ENCODE data around the gene OLFML1.

The OLFML1 gene

DNA sequence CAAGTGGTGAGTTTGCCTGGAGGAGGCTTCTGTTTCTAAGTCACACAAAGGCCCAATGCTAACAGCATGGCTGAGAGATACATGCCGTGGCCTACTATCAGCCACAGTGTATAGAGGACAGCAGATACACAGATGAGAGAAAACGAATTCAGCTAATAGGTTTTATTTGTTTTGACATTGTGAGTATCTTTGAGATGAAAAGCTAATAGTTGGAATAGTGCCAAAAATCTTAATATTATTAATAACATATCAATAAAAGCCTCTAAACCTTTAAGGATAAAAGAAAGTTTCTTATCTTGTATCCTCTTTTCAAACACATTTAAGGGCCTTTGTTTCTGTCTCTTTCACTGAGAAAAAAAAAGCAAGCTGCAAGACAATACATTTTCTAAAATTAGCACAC, 30.5 kb upstream of the OLFML1 start:
- Mint-ChIP-seq H3K27me3 (peaks cover 1% of the 10 kb centered on the region), H3K27ac (no peak overlapping the region), H3K9me3 (ENCODE audit: low read depth) (no peaks in the 10 kb centered on the region), H3K4me3 (no peak overlapping the region), H3K4me1 (ENCODE audit: low read depth) (no peaks in the 10 kb centered on the region), H3K36me3 (peaks cover 10% of the 10 kb centered on the region)

DNA sequence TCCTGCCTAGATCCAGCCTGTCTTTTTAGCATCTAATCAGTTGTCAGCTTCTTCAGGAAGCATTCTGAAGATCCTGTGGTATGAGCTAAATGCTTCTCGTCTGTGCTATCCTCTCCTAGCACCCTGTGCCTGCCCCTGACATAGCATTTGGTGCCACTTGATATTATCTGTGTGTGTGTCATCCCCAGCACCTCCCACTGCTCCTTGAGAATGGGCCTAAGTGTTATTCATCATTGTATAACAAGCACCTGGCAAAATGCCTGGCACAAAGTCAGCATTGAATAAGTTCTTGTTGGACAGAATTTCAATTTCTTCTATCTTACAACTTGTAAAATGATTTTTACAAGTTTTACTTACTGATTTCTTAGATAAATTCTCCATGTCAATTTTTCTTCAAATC, 28.1 kb upstream of the OLFML1 start:
- Mint-ChIP-seq H3K27ac (no peak overlapping the region), H3K4me3 (no peak overlapping the region), H3K9me3 (ENCODE audit: low read depth) (no peaks in the 10 kb centered on the region), H3K36me3 (peaks cover 10% of the 10 kb centered on the region), H3K27me3 (peaks cover 1% of the 10 kb centered on the region), H3K4me1 (ENCODE audit: low read depth) (peaks cover 1% of the 10 kb centered on the region)

DNA sequence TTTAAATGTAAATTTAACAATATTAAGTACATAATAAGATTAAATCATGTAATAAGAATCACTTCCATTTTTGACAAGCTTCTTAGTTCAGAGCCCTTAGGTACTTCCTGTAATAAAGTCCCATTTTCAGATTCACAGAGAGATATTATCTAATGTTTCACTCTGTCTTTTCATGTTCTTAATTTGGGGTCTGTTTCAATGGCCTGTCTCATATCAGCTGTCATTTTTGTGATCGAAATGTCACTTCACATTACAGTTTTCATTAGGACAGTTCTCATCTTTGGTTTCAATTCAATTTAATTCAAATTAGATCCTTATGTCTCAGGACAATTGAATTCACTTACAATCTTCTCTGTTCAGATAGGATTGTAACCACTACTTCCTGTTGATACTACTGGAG, 22.6 kb upstream of the OLFML1 start:
- Mint-ChIP-seq H3K27ac (no peak overlapping the region), H3K4me3 (no peak overlapping the region), H3K9me3 (ENCODE audit: low read depth) (no peaks in the 10 kb centered on the region), H3K27me3 (peaks cover 1% of the 10 kb centered on the region), H3K4me1 (ENCODE audit: low read depth) (peaks cover 13% of the 10 kb centered on the region), H3K36me3 (peaks cover 10% of the 10 kb centered on the region)

DNA sequence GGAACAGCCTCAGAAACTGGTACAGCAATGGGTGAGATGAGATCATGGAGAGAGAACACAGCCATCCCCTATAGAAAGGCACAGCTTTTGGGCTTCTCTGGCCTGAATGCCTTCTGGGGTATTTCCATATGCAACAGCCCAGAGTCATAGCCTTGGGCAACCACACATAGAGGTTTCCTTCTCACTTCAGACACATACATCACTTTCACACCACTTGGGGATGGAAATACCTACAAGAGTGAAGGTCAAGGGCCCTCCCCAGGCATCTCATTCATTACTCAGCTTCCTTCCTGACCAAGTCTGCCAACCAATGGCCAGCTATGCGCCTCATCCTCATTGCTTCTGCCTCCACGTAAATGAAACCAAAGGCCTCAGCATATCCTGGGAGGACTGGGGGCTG, 17.7 kb upstream of the OLFML1 start:
- Mint-ChIP-seq H3K27ac (no peak overlapping the region), H3K9me3 (ENCODE audit: low read depth) (no peaks in the 10 kb centered on the region), H3K36me3 (peaks cover 9% of the 10 kb centered on the region), H3K27me3 (no peaks in the 10 kb centered on the region), H3K4me1 (ENCODE audit: low read depth) (peaks cover 9% of the 10 kb centered on the region), H3K4me3 (no peak overlapping the region)

DNA sequence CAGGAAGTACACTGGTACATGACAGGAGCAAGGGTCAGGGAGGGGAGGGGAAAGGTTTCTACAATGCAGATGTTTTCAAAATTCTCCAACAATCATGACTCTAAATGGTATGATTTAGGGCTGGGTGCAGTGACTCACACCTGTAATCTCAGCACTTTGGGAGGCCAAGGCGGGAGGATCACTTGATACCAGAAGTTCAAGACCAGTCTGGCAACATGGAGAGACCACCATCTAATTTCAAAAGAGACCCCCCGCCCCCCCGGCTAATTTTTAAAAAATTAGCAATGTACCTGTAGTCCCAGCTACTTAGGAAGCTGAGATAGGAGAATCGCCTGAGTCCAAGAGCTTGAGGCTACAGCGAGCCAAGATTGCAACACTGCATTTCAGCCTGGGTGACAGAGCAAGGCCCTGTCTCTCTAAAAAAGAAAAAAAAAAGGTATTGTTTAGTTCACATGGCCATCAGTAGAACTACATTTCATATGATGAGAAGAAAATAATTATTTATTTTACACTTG, 15.9 kb upstream of the OLFML1 start:
- Mint-ChIP-seq H3K36me3 (peaks cover 9% of the 10 kb centered on the region), H3K27me3 (no peaks in the 10 kb centered on the region), H3K27ac (no peak overlapping the region), H3K9me3 (ENCODE audit: low read depth) (no peaks in the 10 kb centered on the region), H3K4me1 (ENCODE audit: low read depth) (no peaks in the 10 kb centered on the region), H3K4me3 (no peak overlapping the region)

DNA sequence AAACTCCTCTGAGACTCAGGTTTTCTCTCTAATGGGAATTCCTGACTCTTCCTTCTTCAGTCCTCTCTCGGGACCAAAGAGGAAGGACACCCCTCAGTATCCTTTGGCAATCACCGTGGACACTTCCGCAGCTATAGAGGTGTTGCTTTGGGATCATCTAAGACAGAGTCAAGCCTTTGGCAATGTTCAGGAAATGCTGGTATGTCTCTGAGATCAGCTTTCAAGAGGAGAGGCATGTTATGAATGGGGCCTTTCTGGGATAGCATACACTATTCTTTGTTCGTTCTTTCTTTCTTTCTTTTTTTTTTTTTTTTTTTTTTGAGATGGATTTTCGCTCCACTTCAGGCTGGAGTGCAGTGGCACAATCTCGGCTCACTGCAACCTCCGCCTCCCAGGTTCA, 14.2 kb upstream of the OLFML1 start:
- H3K27ac Mint-ChIP-seq, result no peak overlapping the region
- H3K4me3 Mint-ChIP-seq, result no peak overlapping the region

DNA sequence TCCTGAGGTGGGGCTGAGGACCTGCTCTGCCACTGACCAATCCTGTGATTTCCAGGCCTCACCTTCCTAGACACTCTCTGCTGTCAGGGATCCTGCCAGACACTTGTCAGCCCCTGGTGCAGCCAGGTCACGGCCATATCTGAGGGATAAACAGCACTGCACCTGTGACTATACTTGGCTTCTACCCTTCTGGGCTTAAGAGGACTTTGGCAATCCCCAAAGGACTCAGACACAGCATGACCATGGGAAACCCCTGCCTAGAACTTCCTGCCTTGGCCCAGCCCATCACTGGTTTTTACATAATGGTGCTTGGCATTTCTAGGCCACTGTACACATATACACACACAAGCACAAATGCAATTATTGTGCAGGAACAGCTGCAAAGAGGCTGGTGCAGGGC, 11.6 kb upstream of the OLFML1 start:
- no peak overlapping the region for H3K4me3 Mint-ChIP-seq

More for the DNA sequence above, 14.2 kb upstream of the OLFML1 start:
- Mint-ChIP-seq H3K36me3 (peaks cover 7% of the 10 kb centered on the region), H3K4me1 (ENCODE audit: low read depth) (peaks cover 2% of the 10 kb centered on the region), H3K9me3 (ENCODE audit: low read depth) (no peaks in the 10 kb centered on the region), H3K27me3 (no peaks in the 10 kb centered on the region)

DNA sequence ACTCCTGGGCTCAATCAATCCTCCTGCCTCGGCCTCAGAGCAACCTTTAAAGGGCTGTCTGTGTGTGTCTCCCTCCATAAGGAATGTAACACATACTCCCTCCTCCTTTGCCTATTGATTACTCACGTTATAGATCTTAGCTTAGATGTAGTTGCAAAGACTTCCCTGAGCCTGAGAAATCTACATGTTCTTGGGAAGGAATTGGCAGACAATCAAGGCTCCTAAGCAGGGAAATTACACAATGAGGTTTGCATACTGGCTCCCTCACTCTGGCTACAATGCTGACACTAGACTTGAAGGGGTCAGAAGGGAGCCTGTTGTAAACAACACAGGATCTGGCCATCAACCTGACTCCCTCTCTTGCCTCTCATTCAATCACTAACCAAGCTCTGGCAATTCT, 5.2 kb upstream of the OLFML1 start:
- H3K4me1 Mint-ChIP-seq (ENCODE audit: low read depth), result peaks cover 2% of the 10 kb centered on the region
- no peaks in the 10 kb centered on the region for H3K36me3 Mint-ChIP-seq
- H3K4me3 Mint-ChIP-seq, result no peak overlapping the region
- no peak overlapping the region for H3K27ac Mint-ChIP-seq
- H3K9me3 Mint-ChIP-seq (ENCODE audit: low read depth), result no peaks in the 10 kb centered on the region
- no peaks in the 10 kb centered on the region for H3K27me3 Mint-ChIP-seq

More for the DNA sequence above, 11.6 kb upstream of the OLFML1 start:
- Mint-ChIP-seq H3K9me3 (ENCODE audit: low read depth) (no peaks in the 10 kb centered on the region), H3K27me3 (no peaks in the 10 kb centered on the region), H3K36me3 (peaks cover 3% of the 10 kb centered on the region), H3K4me1 (ENCODE audit: low read depth) (peaks cover 2% of the 10 kb centered on the region), H3K27ac (no peak overlapping the region)

DNA sequence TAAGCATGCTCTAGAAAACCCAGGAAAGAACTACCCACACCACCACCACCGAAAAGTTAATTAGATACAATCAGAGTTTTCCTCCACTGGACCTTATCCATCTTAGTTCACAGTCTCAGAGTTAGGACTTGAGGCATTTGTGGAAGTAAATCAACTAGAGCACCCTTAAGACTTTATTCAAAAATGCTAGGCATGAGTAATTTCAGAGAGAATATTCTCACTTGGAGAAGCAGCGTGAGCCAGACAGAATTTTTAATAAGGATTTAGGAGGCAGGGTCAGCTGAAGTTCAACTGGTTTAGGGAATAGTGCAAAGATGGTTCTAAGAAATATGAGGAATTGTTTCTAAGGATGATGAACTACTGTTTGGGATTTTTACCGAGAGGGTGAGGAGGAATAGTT, 1.2 kb upstream of the OLFML1 start:
- Mint-ChIP-seq H3K9me3 (ENCODE audit: low read depth) (no peaks in the 10 kb centered on the region), H3K36me3 (no peaks in the 10 kb centered on the region), H3K4me3 (no peak overlapping the region), H3K27ac (no peak overlapping the region), H3K4me1 (ENCODE audit: low read depth) (no peaks in the 10 kb centered on the region), H3K27me3 (no peaks in the 10 kb centered on the region)

DNA sequence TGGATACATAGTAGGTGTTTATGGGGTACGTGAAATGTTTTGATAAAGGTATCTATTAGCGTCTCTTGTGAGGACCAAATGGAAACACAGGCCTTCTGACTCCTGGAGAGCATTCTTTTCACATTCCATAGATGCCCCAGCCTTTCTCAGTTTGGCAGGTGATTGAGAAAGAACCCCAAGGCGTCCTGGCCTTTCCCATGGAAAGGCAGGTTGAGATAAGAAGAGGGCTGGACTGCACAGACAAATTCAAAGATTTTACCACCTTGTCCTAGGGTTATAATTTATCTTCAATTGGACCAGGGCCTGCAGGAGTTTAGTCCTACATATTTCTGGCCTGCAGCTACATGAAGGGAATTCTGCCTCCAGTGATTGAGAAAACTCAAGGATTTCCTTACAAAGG, 661 bp upstream of the OLFML1 start:
- Mint-ChIP-seq H3K9me3 (ENCODE audit: low read depth) (no peaks in the 10 kb centered on the region), H3K4me1 (ENCODE audit: low read depth) (no peaks in the 10 kb centered on the region), H3K36me3 (peaks cover 2% of the 10 kb centered on the region), H3K27ac (no peak overlapping the region), H3K27me3 (no peaks in the 10 kb centered on the region), H3K4me3 (no peak overlapping the region)

DNA sequence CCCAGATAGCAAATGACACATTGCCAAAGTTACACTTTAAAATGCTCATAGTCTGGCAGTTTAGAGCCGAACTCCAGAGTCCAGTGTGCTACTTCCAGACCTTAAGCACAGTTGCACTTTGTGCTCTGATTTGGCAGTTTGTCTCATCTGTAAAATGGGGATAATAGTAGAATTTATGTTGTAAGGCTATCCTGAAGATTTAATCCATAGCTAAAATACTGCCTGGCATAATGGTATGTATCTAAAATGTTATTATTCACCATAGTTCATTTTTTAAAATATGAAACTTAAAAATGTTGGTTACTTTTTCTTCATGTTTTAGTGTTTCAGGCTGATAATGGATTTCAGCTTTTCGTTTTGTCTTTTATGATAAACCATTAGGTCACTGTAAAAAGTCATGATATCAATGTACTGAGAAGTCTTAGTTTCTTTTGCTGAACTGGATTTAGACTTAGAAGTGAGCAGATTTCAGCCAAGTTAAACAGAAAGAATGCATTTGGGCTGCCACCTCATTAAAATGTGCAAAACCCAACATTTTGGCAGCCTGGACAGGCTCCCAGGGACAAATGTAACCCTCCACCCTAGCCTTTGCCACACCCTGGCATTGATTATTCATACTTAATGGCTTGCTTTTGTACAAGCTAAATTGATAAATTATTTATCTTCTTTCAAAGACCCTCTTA, 933 bp downstream of the OLFML1 start:
- Mint-ChIP-seq H3K9me3 (ENCODE audit: low read depth) (no peaks in the 10 kb centered on the region), H3K27me3 (no peaks in the 10 kb centered on the region), H3K4me1 (ENCODE audit: low read depth) (no peaks in the 10 kb centered on the region), H3K27ac (no peak overlapping the region), H3K4me3 (no peak overlapping the region), H3K36me3 (peaks cover 2% of the 10 kb centered on the region)

DNA sequence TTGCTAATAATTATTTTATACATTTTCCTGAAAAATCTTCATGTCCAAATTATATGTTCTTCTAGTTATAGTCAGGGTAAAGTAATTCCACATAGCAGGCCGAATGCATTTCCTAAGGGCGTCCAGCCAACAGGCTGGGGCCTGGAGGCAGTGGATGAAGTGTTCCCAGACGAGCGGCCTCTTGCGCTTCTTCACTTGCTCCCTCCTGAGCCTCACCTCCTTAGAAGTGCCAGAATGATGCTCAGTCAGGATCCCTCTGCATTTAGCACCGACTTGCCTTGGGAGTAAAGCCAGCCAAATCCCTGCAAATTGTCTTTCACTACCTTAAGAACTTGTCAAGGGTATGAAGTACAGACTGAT, 1.5 kb downstream of the OLFML1 start:
- Mint-ChIP-seq H3K27me3 (no peaks in the 10 kb centered on the region), H3K4me1 (ENCODE audit: low read depth) (no peaks in the 10 kb centered on the region), H3K9me3 (ENCODE audit: low read depth) (no peaks in the 10 kb centered on the region), H3K27ac (no peak overlapping the region), H3K36me3 (peaks cover 2% of the 10 kb centered on the region), H3K4me3 (no peak overlapping the region)

DNA sequence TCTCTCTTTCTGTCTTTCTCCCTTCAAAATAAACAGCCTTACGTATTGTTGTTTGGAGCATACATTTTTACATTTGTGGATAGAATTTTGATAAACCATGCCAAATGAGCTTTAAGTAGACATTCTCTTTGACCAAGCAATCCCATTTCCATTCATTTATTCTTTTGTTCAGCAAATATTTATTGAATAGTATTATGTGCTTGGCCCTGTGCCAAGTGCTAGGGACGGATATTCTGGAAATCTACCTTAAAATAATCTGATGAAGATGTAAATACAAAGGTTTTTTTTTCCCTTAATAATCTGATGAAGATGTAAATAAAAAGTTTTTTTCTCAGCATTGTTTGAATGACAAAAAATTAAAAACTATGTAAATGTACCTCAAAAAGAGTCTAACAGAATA, 2.1 kb downstream of the OLFML1 start:
- H3K27ac Mint-ChIP-seq, result no peak overlapping the region
- H3K4me1 Mint-ChIP-seq (ENCODE audit: low read depth), result no peaks in the 10 kb centered on the region
- H3K27me3 Mint-ChIP-seq, result no peaks in the 10 kb centered on the region
- H3K36me3 Mint-ChIP-seq, result peaks cover 2% of the 10 kb centered on the region
- no peaks in the 10 kb centered on the region for H3K9me3 Mint-ChIP-seq (ENCODE audit: low read depth)
- no peak overlapping the region for H3K4me3 Mint-ChIP-seq

DNA sequence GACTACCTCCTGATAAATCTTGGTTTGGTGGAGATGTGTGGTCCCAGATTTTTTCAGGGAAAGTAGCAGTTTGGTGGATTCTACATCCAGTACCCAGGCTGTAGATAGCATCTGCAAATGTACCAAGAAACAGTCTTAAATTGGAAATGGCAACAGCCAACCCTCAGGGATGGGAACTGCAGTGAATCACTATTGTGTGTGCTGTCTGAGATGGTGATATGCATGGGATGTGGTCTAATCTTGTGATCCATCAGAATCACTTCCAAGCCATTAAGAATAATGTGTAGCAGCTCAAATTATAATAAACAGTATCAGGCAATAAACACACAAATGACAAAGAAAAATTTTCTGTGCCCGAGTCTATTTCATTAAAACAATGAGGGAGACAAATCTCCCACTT, 3.4 kb downstream of the OLFML1 start:
- no peak overlapping the region for H3K27ac Mint-ChIP-seq
- no peaks in the 10 kb centered on the region for H3K27me3 Mint-ChIP-seq
- no peak overlapping the region for H3K4me3 Mint-ChIP-seq
- H3K4me1 Mint-ChIP-seq (ENCODE audit: low read depth), result no peaks in the 10 kb centered on the region
- H3K36me3 Mint-ChIP-seq, result peaks cover 2% of the 10 kb centered on the region
- H3K9me3 Mint-ChIP-seq (ENCODE audit: low read depth), result no peaks in the 10 kb centered on the region

DNA sequence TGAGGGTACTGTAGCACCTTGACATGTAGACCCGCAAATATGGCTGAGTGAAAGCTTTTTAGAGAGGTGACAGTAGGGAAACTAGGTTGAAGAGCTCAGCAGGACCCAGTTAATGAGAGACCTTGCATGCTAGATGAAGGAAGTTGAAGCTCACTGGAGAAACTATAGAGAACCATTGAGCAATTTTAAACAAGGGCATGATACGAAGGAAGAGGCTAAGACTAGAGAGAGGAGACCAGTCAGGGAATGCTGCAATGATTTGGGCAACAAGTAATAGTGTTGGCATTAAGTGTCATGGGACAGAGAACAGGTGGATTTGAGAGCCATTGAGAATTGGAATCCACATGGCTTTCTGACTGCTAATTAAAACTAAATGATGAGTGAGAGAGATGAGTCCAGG, 4.1 kb downstream of the OLFML1 start:
- Mint-ChIP-seq H3K27ac (no peak overlapping the region), H3K4me1 (ENCODE audit: low read depth) (no peaks in the 10 kb centered on the region), H3K4me3 (no peak overlapping the region), H3K9me3 (ENCODE audit: low read depth) (no peaks in the 10 kb centered on the region), H3K36me3 (peaks cover 2% of the 10 kb centered on the region), H3K27me3 (no peaks in the 10 kb centered on the region)

DNA sequence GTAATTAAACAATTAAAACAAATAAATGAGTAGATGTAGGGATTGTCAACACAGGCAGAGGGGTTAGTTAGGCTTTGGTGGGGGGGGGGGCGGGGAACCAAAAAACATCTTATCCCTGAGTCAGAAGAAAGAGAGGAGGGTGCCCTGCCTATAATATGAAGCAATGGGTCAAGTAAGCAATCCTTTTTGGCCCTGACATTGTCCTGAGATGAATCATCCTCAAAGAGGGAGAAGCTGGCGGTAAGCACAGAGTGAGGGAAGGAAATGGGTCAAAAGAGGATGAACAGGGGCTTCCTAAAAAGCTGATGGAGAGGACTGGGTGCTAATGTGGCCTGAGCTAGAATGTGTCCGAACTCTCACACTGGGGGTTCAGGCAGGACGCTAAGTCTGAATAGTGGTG, 4.7 kb downstream of the OLFML1 start:
- H3K27me3 Mint-ChIP-seq, result no peaks in the 10 kb centered on the region
- no peak overlapping the region for H3K27ac Mint-ChIP-seq
- peaks cover 2% of the 10 kb centered on the region for H3K36me3 Mint-ChIP-seq
- no peak overlapping the region for H3K4me3 Mint-ChIP-seq
- H3K9me3 Mint-ChIP-seq (ENCODE audit: low read depth), result no peaks in the 10 kb centered on the region
- no peaks in the 10 kb centered on the region for H3K4me1 Mint-ChIP-seq (ENCODE audit: low read depth)
